ENCODE data around the gene LAMB4. TPM values are rescaled to one million over a fixed set of nuclear protein-coding genes. Genes with fewer than 3 reads are reported as not detected.

Gene LAMB4
- polyA plus RNA-seq, 1 donor = 4.3 TPM

DNA sequence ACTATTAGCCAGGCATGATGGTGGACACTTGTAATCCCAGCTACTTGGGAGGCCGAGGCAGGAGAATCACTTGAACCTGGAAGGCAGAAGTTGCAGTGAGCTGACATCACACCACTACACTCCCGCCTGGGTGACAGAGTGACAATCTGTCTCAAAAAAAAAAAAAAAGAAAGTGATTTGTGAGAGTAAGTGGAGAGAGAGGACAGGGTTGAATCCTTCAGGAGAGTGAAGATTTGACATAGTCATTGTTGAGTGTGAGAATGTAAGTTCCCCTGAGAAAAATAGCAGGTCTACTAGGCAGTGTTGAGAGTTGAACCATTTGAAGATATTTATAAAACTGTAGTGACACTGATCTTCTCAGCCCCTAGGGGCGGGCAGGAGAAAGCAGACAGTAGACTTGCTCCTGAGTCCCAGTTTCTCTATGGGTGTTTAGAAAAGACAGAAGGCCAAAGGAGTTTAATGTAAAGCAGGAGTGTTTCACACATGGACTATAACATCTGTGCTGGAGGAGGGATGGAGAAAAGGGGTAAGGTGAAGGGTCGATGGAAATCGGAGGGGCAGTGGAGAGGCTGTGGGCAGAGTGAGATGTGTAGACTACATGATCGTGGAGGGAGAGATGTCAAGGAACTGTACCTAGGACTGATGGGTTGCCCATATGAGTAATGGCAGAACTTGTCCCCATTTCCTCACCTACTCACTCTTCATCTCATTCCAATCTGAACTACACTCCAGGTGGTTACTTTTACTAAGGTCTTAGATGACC lies 13.7 kb upstream of the LAMB4 start:
- no peak for DNase-seq

DNA sequence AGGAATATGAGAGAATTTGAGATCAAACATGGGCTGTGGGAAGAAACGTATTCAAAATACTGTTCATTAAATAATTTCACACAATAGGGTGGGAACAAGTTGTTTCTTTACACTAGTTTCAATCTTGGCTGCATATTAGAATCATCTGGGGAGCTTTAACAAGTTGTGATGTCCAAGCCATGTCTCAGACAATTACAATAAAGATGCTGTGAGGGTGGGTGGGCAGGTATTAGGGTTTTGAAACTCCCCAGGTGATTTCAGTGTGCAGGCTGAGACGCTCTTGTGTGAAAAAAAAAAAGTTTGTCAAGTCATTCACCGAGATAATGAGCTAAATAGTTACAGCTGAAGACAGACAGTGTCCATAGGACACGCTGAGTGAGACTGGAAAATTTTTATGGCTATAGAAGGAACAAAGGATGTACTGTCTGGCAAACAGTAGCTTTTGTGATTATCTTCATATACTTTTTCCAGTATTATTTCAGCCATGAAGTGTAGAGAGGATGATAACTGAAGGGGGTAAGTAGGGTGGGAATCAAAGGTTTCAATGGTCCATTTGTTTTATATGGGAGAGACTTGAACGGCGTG lies 12.6 kb upstream of the LAMB4 start:
- no peak for DNase-seq

DNA sequence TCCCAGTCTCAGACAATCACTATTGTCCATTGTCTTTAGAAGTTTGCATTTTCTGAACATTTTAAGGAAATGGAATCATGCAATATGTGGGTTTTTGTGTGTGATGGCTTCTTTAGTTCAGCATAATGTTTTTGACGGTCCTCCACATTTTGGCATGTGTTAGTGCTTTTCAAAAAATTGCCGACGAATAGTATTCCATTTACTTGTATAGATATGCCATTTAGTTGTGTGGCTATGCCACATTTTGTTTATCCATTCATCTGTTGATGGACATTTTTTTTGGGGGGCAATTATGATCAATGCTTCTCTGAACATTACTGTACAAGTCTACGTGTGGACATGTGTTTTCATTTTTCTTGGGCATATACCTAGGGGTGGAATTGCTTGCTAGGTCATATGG lies 12.0 kb upstream of the LAMB4 start:
- DNase-seq = no peak

DNA sequence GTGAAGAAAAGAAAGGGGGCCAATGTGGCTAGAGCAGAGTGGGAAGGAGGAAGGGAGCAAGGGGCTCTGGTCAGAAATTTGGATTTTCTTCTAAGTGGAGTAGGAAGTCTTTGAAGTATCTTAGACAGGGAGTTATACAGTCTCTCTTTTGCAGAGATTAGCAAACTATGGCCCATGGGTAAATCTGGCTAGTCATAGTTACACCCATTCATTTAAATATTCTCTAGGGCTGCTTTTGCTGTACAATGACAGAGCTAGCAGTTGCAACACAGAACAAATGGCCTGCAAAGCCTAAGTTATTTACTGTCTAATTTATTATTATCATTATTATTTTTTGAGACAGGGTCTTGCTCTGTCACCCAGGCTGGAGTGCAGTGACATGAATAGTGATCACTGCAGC lies 10.5 kb upstream of the LAMB4 start:
- no peak for DNase-seq

DNA sequence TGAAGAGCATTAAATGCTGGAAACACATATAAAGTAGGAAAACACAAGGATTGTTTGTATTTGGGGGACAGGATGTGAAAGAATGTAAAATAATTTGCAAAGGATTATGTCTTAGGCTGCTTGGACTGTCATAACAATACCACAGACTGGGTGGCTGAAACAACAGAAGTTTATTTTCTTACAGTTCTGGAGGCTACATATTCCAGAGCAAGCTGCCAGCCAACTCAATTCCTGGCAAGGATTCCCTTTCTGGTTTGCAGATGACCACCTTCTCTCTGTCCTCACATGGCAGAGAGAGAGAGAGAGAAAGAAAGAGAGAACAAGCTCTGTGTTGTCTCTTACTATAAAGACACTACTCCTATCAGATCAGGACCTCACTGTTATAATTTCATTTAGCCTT lies 8.8 kb upstream of the LAMB4 start:
- DNase-seq = no peak

DNA sequence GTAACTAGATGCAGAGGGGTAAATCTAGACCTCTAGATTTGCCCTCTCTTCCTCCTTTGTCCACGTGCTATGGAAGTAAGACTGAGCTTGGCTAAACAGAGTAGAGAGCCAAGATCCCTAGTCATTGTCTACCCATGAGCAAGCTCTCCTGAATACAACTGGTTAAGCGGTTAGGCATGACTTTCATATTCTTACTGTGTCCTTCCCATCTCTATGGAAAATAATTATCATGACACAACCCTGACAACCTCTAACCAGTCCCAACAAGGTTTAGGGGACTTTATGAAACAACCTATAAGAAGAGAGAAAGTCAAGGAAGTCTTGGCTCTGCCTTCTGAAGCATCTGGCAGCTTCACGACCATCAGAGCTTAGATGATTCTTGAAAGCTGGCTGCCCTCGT lies 7.8 kb upstream of the LAMB4 start:
- no peak for DNase-seq

DNA sequence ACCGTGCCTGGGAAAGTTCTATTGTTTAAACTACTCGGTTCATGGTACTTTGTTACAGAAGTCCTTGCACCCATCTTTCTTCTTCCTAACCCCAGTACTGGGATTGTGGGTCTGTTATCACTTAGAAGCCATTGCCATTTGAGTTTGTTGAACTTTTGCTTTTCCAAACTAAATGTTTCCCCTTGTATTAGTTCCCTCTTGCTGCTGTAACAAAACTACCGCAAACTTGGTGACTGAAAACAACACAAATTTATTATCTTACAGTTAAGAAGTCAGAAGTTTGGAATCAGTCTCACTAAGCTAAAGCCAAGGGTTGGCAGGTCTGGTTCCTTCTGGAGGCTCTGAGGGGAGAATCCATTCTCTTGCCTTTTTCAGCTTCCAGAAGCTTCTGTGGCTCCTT lies 6.9 kb upstream of the LAMB4 start:
- no peak for DNase-seq

DNA sequence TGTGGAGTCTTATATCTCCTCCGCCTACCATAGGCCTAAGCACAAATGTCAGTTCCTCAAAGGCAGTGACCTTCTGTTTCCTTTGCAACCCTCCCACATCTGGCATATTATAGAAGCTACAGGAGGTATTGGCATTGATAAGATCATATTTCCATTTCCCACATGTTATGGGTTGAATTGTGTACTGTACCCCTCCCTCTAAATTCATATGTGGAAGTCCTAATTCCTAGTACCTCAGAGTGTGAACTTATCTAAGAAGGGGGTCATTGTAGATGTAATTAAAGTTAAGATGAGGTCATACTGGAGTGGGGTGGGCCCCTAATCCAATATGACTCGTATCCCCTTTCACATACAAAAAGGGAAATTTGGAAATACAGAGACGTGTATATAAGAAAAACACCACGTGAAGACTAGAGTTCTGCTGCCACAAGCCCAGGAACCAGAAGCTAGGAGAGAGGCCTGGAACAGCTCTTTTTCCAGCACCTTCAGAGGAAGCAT lies 6.1 kb upstream of the LAMB4 start:
- DNase-seq = no peak

DNA sequence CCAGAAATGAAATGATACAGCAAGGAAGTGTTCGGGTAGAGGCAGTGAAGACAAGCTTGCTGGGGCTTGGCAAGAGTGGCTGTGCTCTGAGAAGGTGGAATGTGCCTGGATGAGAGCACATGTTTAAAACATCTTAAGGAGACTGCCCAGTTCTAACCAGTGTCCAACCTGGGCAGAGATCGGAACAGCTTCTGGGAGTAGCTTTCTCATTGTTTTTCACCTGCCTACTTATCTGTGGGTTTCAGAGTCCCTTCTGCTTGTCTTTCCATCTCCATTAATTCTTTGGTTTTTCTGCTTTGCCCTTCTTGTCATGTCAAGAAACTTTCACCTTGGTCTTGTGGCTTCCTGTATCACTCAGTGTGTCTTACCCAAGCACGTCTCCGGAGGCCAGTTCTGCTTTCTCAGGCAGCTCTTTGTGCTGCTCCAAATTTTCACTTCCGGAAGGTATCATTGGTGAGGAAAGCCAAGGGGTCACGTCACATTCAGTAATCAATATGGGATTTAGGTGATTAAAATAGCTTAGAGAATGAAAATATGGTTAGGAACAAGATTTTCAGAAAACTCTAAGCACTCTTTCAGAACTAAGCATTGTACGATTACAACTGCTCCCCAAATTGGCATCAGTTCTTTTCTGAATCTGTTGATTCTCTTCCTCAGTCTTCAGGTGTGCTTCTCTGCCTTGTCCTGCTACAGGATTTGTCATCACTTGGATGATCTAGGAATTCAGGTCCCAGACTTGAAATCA lies 5.5 kb upstream of the LAMB4 start:
- no peak for DNase-seq

DNA sequence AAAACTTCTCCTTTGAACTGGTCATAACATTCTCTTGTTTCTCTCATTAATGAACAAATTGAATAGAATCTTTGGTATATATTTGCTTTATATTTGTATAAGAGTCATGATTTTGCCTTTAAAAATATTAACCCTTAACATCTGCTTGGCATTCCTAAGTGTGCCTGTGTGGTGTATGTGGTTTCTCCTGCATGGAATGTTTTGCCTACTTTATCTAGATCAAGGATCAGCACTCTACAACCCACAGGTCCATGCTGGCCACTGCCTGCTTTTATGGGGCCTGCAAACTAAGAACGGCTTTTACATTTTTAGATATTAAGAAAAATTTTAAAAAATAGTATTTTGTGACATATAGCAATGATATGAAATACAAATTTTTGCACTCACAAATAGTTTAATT lies 4.3 kb upstream of the LAMB4 start:
- no peak for DNase-seq

DNA sequence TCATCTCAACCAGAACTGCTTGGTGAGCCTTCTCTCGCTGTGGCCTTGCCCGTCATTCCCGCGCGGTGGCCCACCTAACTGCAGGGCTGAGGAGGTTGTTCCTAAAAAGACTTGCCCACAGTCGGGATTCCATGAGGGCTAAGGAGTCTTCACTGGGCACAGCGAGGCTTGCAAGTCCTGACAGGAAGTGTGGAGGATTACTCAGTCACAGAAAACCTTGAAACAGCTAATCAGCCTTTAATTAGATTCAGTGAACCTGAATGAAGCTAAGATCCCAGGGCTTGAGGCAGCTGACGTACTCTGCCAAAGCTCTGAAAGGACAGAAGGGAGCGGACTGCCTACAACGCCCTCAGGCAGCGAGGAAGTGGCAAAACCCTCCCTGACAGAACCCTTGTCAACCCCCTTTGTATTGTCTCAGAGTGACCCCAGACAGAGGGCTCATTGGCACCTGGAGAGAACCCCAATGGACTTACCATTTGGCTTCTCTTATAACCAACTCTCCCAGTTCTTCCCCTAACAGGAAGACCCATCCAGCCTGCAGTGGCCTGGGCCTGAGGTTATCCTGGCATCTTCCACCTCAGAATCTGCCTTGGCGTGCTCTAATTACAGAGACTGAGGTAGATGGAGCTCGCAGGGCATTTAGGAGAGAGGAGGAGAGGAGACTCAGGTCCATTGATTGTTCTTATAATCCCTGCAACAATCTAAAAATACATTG lies 2.5 kb upstream of the LAMB4 start:
- DNase-seq = no peak

DNA sequence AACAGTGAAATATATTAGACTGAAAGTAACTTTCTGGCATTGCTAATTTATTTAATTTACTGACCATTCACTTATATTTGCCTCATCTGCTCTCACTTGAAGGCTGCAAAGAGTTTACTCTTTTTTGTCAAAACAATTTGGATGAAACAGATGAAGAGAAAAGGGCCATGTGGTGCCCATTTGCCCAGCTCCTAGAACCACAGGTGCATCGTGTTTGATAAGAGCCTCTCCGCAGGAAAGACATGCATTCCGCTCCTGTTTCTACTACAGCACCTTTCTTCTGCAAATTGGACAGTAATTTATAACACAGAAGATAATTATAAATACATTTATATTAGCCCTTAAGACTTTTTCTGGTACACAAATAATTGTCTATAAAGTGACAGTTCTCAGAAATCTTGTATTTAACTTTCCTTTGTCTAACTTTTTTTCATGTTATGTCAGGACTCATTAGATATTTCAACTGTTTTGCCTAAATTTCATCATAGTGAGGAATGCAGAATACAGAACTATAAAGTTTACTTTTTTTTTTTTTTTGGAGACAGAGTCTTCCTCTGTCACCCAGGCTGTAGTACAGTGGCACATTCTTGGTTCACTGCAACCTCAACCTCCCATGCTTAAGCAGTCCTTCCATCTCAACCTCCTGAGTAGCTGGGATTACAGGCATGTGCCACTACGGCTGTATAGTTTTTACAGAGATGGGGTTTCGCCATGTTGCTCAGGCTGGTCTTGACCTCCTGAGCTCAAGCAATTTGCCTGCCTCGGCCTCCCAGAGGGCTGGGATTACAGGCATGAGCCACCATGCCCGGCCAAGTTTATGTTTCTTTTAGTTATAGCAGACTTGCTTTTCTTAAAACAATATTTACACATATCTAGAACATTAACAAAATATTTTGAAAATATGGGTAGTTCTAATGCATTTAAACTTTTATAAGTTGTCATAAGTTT lies 869 bp downstream of the LAMB4 start:
- DNase-seq = no peak

DNA sequence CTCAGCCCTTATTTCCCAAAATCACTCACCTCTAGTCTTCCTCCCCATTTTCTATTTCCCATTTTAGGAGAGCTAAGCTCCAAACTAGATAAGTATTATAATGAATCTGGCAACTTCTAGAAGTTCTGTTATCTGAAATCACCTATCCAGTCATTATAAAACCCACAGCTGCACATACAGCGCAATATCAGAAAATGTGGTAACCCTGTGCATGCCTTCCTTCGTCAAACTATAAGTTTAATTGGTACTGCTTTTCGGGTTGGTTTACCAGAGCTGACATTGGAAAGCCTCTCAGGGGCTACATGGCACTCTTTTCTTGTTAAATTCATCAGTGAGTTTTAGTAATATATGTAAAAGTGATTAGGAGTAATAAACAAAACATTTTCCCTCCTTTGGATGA lies 1.6 kb downstream of the LAMB4 start:
- no peak for DNase-seq

DNA sequence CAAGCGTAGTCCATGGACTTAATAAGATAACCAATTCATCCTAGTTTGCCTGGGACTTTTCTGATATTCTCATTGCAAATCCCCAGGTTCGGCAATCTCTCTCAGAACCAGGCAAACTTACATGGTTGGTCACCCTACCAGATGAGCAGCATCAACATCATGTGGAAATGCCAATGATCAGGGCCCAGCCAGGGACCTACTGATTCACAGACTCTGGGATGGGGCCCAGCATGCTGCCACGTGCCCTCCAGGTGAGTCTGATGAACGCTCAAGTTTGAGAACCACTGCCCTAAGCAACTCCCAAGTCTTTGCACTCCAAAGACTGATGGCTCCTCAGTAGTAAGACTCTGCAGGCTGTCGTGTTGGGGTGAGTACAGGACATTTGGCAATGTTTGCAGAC lies 2.7 kb downstream of the LAMB4 start:
- no peak for DNase-seq

DNA sequence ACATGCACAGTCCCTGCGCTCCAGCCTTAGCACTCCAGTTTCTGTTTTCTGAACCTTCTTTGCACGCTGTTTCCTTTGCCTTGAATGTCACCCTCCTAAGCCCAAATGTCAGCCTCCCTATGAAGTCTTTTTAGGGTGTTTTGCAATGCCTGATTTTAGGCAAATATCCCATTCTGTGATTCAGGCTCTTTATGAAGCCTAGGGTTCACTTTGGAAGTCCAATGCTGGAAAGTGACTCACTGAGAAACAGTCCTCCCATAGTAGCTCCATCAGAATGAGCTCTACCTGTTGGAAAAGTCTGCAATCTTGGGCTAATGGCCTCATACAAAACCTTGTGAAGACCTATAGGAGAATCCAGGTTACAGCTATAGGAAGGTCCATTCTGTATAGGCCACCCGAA lies 5.3 kb downstream of the LAMB4 start:
- DNase-seq = no peak

DNA sequence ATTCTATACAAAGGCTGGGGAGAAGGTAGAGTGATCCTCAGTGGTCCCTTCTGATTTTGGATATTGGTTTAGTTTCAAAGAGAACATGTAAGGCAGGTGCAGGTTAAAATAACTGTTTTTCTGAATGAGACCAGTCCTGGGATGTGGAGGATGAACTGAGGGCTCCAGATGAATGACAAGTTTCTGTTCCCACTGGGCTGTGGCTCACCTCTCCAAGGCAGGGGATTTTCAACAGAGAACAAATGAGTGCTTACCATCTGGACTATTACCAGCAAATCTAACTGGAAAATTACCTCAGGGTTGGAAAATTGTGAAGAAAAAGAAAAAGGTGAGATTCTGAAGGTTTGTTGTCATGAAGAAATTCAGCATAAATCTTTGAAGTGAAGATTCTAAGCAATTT lies 8.0 kb downstream of the LAMB4 start:
- no peak for DNase-seq

DNA sequence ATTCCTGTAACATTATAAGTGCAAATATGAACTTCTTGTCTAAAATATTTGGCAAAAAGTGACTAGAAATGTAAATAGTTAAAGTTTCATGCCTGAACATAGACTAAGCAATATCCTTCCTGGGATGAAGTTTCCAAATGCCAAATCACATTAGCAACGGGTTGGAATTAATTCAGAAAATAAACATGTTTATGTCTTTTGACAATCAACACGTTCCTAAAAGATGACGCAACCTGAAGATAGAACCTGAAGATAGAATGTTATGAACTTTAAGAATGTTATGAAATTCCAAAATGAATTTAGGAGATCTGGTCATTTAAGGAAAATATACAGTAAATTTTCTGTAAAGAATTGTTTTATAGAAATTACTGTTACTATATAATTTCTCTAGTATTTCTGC lies 9.2 kb downstream of the LAMB4 start:
- DNase-seq = no peak

DNA sequence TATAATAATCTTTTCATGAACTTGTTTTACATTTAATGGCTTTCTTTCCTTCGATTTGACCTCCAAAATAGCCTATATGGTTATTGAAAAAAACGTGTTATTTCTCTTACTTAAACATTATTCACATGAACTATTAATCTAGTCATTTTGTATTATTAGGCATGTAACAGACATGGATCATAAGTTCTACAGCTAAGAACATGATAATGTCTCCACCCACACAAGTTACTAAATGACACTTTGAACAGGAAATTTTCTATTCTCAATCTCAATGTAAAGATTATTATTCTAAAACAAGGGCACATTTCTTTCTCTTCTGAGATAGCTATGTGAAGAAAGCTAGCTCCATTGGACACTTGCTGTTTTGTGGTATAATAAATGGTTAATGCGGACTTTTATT lies 10.0 kb downstream of the LAMB4 start:
- DNase-seq = no peak

DNA sequence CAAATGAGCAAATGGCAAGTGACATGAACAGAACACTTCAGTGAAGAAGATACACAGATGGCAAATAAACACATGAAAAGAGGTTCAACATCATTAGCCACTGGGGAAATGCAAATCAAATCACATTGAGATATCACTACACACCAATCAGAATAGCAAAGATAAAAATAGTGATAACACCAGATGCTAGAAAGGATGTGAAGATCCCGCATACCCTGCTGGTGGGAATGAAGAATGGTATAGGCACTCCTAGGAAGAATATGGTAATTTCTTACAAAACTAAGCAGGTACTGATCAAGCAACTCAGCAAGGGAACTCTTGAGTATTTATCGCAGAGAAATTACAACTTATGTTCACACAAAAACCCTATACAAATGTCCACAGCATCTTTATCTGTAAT lies 11.2 kb downstream of the LAMB4 start:
- DNase-seq = no peak

DNA sequence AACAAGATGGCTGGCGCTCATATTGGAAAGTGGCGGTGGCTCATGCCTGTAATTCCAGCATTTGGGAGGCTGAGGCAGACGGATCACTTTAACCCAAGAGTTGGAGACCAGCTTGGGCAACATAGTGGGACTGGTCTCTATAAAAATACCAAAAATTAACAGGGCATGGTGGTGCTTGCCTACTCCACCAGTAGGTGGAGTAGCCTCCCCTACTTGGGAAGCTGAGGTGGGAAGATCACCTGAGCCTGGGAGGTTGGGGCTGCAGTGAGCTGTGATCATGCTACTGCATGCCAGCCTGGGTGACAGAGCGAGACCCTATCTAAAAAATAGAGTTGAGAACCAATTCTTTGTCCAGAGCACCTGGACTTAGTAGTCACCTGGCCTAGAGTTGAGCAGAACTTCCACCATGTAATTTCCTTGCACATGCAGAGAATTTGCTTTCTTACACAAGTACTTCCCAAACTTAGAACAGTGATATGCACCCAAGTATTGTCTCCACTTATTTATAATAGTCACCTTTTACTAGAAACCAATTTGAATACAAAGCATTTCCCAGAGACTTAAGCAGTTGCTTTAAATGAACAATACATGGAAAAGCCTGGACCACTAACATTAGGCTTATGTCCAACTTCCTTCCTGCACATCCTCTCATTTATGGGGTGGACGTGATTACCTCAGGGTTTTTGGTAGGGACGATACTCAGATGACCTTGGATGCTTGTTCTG lies 15.9 kb downstream of the LAMB4 start:
- DNase-seq = no peak

DNA sequence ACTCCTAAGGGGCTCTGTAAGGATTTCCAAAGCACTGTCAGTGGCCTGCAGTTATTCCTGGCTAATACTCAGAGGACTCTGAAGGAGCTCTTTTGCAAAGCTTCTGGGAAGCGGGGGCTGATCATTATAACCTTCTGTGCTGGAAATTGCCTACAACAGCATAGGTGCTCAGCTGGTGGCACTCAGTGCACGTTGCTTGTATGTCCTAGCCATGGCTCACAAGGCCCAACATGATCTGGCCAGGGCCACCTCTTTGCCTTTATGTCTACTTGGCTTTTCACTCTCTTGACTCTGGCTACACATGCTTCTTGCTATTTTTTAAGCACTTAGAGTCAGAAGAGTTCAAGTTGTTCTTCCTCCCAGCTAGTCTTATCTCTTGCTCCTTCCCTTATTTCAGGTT lies 17.5 kb downstream of the LAMB4 start:
- no peak for DNase-seq

Data from left kidney (tissue), 2 donors.